Transverse colon (tissue), 4 donors: ENCODE results near the gene TCF25. TPM values are rescaled to one million over a fixed set of nuclear protein-coding genes. Genes with fewer than 3 reads are reported as not detected.

Experiments used
- DNase-seq: peaks from one replicate; pipeline ENCODE4 v3.0.0-alpha.2; 2019
- H3K27ac ChIP-seq, 4 donors: fragments of 200-600 bp; sonication (generic); 2 replicates each; pipeline ENCODE4 v1.5.1; 2016 to 2018; ENCODE audit warnings: inconsistent platforms in 4 of 4
- H3K27me3 ChIP-seq: fragments of 200-600 bp; sonication (generic); 2 replicates; pipeline ENCODE4 v1.5.1; 2017; ENCODE audit warnings: inconsistent platforms
- H3K36me3 ChIP-seq, 4 donors: fragments of 200-600 bp; sonication (generic); 2 replicates each; pipeline ENCODE4 v1.5.1; 2017 to 2019; ENCODE audit warnings: inconsistent platforms in 4 of 4
- H3K4me1 ChIP-seq, 4 donors: fragments of 200-600 bp; sonication (generic); 2 replicates each; pipeline ENCODE4 v1.5.1; 2017 to 2020; ENCODE audit warnings: inconsistent platforms in 4 of 4
- H3K4me3 ChIP-seq, 4 donors: fragments of 200-600 bp; sonication (generic); 1 replicate in 1 of 4; 2 replicates in 3 of 4; pipeline versions ENCODE4 v1.5.1 to v1.6.1; 2017 to 2019; ENCODE audit warnings: inconsistent platforms in 4 of 4
- H3K9me3 ChIP-seq, 2 donors: fragments of 200-600 bp; sonication (generic); 2 replicates each; pipeline ENCODE4 v1.5.1; 2017 to 2019; ENCODE audit warnings: inconsistent platforms in 2 of 2
- EP300 ChIP-seq: sonication (generic); formaldehyde crosslinking; IDR thresholded peaks from one replicate; pipeline ENCODE4 v1.6.1; 2017; ENCODE audit warnings: antibody characterized with exemption, low read depth
- POLR2A ChIP-seq: fragments of 450-650 bp; IDR thresholded peaks from one replicate; pipeline ENCODE4 v1.6.1; 2016; ENCODE audit warnings: antibody characterized with exemption, mild to moderate bottlenecking, moderate library complexity
- POLR2AphosphoS5 ChIP-seq, 3 donors: sonication (generic); formaldehyde crosslinking; IDR thresholded peaks; one replicate each; pipeline ENCODE4 v1.6.1; 2016; ENCODE audit warnings: antibody characterized with exemption in 3 of 3
- whole genome bisulfite sequencing, 2 donors: methylation state at CpG; one replicate each; pipeline ENCODE4 v1.1.5; 2018; ENCODE audit warnings: low coverage in 1 of 2; 5-methylcytosine and 5-hydroxymethylcytosine counted together
- in situ Hi-C, 4 donors: fragments of 200-750 bp; cut with MboI; loops; one replicate each; pipeline versions ENCODE4 v1.15.0 to v1.15.1; 2017; ENCODE audit warnings: low sequenced_read_pairs in 3 of 4, low pct_ligation_motif_present in 1 of 4, low pct_unique_long_range_greater_than_20kb in 1 of 4
- intact Hi-C: fragments of 100-400 bp; cut with DNase I; formaldehyde crosslinking; loops from one replicate; pipeline ENCODE4 v1.15.1; 2023; ENCODE audit warnings: low total_unique reads
- total RNA-seq, 4 donors: library from RNA; depleted of rRNA; stranded (reverse); fragments of >200 nt; gene quantifications; one replicate each; pipeline ENCODE4 v1.1.0, GENCODE V29; 2016
- TF ChIP-seq, protein P1 (sequence below), 5 experiments: fragments of 200-600 bp in 3 of 5; fragments of 450-650 bp in 2 of 5; sonication (generic) in 3 of 5; IDR thresholded peaks; 1 replicate in 2 of 5; 2 replicates in 3 of 5; pipeline ENCODE4 v1.5.1; 2016 to 2017; ENCODE audit warnings: antibody characterized with exemption in 5 of 5, inconsistent platforms in 3 of 5, mild to moderate bottlenecking in 2 of 5, moderate library complexity in 1 of 5

Gene TCF25
- total RNA-seq, 4 donors from 2014 or later: 202 to 648 (median 354) TPM

GRCh38 chr16:89936034-89936433 is 62.6 kb downstream of the TCF25 start:
- TF ChIP-seq, protein P1, sequence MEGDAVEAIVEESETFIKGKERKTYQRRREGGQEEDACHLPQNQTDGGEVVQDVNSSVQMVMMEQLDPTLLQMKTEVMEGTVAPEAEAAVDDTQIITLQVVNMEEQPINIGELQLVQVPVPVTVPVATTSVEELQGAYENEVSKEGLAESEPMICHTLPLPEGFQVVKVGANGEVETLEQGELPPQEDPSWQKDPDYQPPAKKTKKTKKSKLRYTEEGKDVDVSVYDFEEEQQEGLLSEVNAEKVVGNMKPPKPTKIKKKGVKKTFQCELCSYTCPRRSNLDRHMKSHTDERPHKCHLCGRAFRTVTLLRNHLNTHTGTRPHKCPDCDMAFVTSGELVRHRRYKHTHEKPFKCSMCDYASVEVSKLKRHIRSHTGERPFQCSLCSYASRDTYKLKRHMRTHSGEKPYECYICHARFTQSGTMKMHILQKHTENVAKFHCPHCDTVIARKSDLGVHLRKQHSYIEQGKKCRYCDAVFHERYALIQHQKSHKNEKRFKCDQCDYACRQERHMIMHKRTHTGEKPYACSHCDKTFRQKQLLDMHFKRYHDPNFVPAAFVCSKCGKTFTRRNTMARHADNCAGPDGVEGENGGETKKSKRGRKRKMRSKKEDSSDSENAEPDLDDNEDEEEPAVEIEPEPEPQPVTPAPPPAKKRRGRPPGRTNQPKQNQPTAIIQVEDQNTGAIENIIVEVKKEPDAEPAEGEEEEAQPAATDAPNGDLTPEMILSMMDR (IDR thresholded peaks at IDR 0.05): no peak
- TF ChIP-seq EP300: no peak
- no peak for TF ChIP-seq POLR2AphosphoS5 (IDR thresholded peaks at IDR 0.05)
- TF ChIP-seq POLR2A: no peak
- Histone ChIP-seq H3K4me3 (no peak overlapping the region), H3K4me1 (no peaks in the 10 kb centered on the region), H3K27ac (no peak overlapping the region), H3K9me3 (no peaks in the 10 kb centered on the region), H3K36me3 (no peaks in the 10 kb centered on the region), H3K27me3 (no peaks in the 10 kb centered on the region)
- WGBS, 2 donors: 58 to 71% methylated on average over 9 to 13 of the region's 13 CpGs
- intact Hi-C loops (no loop called here), in situ Hi-C loops (no loop called here)
- no peak for DNase-seq

DNA sequence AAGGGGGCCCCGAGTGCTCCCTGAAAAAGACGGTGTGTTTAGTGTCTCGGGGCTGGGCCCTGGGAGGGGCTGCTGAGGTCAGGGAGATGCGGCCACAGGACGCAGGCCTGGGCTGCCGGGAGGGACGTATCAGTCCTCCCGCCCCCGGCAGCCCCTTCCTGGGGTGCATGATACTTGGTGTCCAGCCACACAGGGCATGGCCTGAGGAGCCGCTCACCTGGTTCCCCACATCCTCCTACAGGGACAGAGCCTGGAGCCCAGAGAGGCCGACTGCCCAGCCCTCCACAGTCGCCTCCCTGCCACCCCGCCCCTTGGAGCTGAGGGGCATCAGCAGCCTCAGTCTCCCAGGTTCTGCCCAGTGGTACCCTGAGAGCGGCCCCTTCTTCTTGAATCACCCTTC is 63.1 kb downstream of the TCF25 start:
- WGBS, 2 donors: 93% methylated on average over 14 of the region's 14 CpGs; no CpG with 5 or more reads in 1 of the 2 donors
- H3K27ac ChIP-seq: no peak overlapping the region
- TF ChIP-seq, protein P1 (IDR thresholded peaks at IDR 0.05): no peak
- TF ChIP-seq POLR2AphosphoS5 (IDR thresholded peaks at IDR 0.05): no peak
- no peak for TF ChIP-seq EP300
- TF ChIP-seq POLR2A: no peak
- intact Hi-C loops: no loop called here
- no peaks in the 10 kb centered on the region for H3K36me3 ChIP-seq
- no peak overlapping the region for H3K4me3 ChIP-seq
- DNase-seq: no peak
- H3K27me3 ChIP-seq: no peaks in the 10 kb centered on the region
- H3K4me1 ChIP-seq: no peaks in the 10 kb centered on the region
- no peaks in the 10 kb centered on the region for H3K9me3 ChIP-seq
- in situ Hi-C loops: no loop called here

- in situ Hi-C loops: no loop called here
- Histone ChIP-seq H3K4me1 (no peaks in the 10 kb centered on the region), H3K9me3 (no peaks in the 10 kb centered on the region), H3K27me3 (no peaks in the 10 kb centered on the region), H3K36me3 (no peaks in the 10 kb centered on the region), H3K4me3 (no peak overlapping the region), H3K27ac (no peak overlapping the region)
- DNase-seq: no peak
- TF ChIP-seq POLR2A: no peak
- intact Hi-C loops: no loop called here
- 90 to 92% methylated on average over 9 to 15 of the region's 20 CpGs for WGBS, 2 donors
Measured at GRCh38 chr16:89936981-89937380, 63.6 kb downstream of the TCF25 start.

DNA sequence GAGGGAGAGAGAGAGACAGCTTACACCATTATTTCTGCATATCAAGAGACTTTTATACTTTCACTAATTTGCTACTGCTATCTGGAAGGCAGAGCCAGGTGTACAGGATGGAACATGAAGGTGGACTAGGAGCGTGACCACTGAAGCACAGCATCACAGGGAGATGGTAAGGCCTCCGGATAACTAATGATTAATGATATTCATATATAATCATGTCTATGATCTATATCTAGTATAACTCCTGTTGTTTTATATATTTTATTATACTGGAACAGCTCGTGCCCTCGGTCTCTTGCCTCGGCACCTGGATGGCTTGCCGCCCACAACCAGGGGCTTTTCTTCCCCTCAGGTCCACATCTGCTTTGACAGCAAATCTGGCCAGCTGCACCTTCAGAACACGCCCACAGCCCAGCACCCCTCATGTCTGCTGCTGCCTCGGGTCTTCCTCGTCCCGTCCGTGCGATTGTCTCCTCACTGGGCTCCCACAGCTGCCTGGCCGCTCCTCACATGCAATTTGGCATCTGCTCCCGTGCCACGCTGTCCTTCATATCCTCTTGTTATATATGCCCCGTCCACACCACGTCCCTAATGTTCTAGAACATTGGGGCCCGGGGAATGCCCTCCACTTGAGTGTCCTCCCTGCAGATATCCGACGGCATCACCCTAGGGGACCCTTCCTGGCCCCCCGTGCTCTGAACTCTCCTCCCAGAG is 64.9 kb downstream of the TCF25 start:
- 66 to 72% methylated on average over 14 to 21 of the region's 21 CpGs for WGBS, 2 donors
- no peaks in the 10 kb centered on the region for H3K4me1 ChIP-seq
- intact Hi-C loops (no loop called here), in situ Hi-C loops (no loop called here)
- DNase-seq: no peak
- H3K9me3 ChIP-seq: no peaks in the 10 kb centered on the region
- no peak overlapping the region for H3K27ac ChIP-seq
- TF ChIP-seq, protein P1 (IDR thresholded peaks at IDR 0.05): no peak
- TF ChIP-seq EP300: no peak
- no peak for TF ChIP-seq POLR2AphosphoS5 (IDR thresholded peaks at IDR 0.05)
- TF ChIP-seq POLR2A: no peak
- no peaks in the 10 kb centered on the region for H3K36me3 ChIP-seq
- H3K4me3 ChIP-seq: no peak overlapping the region
- H3K27me3 ChIP-seq: no peaks in the 10 kb centered on the region

DNA sequence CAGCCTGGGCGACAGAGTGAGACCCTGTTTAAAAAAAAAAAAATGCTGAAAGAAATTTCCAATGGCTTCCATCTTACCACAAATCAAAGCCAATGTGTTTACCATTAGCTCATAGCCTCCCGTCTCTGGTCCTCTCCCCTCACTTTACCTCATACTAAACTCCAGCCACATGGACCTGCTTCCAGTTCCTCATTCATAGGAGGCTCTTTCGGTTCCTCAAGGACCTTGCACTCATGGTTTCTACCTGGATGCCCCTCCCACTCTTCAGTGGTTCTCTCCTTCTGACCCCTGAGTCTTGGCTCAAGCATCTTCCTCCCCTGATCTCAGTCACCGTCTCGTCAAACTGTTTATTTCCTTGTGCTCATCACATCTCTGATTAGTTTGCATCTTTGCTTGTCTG is 71.4 kb downstream of the TCF25 start:
- no peak for DNase-seq
- TF ChIP-seq, protein P1 (IDR thresholded peaks at IDR 0.05): no peak
- TF ChIP-seq EP300 (no peak), POLR2AphosphoS5 (IDR thresholded peaks at IDR 0.05) (no peak), POLR2A (no peak)
- no peaks in the 10 kb centered on the region for H3K36me3 ChIP-seq
- intact Hi-C loops: no loop called here
- H3K4me1 ChIP-seq: peaks cover 13 to 18% (median 15%) of the 10 kb centered on the region in 4 donors
- H3K9me3 ChIP-seq: no peaks in the 10 kb centered on the region
- H3K4me3 ChIP-seq: no peak overlapping the region
- in situ Hi-C loops: no loop called here
- peaks cover 36% of the 10 kb centered on the region for H3K27me3 ChIP-seq
- WGBS, 2 donors: 46 to 63% methylated on average over 5 of the region's 5 CpGs
- no peak overlapping the region for H3K27ac ChIP-seq
